ENCODE data around the gene BOK.

- TF ChIP-seq CTCF (conservative IDR thresholded peaks at IDR 0.05 in 1 of 2, IDR thresholded peaks at IDR 0.05 in 1 of 2; ENCODE audit: low read depth in 1 of 2, low read length in 2 of 2) (no peak), EZH2 (IDR thresholded peaks at IDR 0.05; ENCODE audit: low read length, missing control alignments) (no peak)
Observed at GRCh38 chr2:241532733-241533601, 25.6 kb upstream of the BOK start.

All from fibroblast of lung (primary cell).